Measurements from ENCODE around the gene CFAP45.

The CFAP45 gene

GRCh38 chr1:159843459-159843858 is 56.5 kb downstream of the CFAP45 start:
- no peak for DNase-seq (ENCODE audit: low read depth)
- no peak for TF ChIP-seq CTCF (IDR thresholded peaks at IDR 0.05; ENCODE audit: low read depth, low read length, missing control alignments)
- H3K4me3 ChIP-seq (ENCODE audit: low read depth, low read length): no peak overlapping the region

GRCh38 chr1:159841749-159842148 is 58.2 kb downstream of the CFAP45 start:
- no peak for DNase-seq (ENCODE audit: low read depth)
- no peak overlapping the region for H3K4me3 ChIP-seq (ENCODE audit: low read depth, low read length)
- TF ChIP-seq CTCF (IDR thresholded peaks at IDR 0.05; ENCODE audit: low read depth, low read length, missing control alignments): no peak

GRCh38 chr1:159839116-159839849 is 60.7 kb downstream of the CFAP45 start:
- DNase-seq (ENCODE audit: low read depth): peak; percentile 47
- TF ChIP-seq CTCF (IDR thresholded peaks at IDR 0.05; ENCODE audit: low read depth, low read length, missing control alignments): no peak

GRCh38 chr1:159838715-159839114 is 61.2 kb downstream of the CFAP45 start:
- TF ChIP-seq CTCF (IDR thresholded peaks at IDR 0.05; ENCODE audit: low read depth, low read length, missing control alignments): no peak
- peak; percentile 38 for DNase-seq (ENCODE audit: low read depth)

More at GRCh38 chr1:159839116-159839849, 60.7 kb downstream of the CFAP45 start:
- no peak overlapping the region for H3K4me3 ChIP-seq (ENCODE audit: low read depth, low read length)

GRCh38 chr1:159835862-159836525 is 64.0 kb downstream of the CFAP45 start:
- no peak for TF ChIP-seq CTCF (IDR thresholded peaks at IDR 0.05; ENCODE audit: low read depth, low read length, missing control alignments)
- H3K4me3 ChIP-seq (ENCODE audit: low read depth, low read length): no peak overlapping the region
- no peak for DNase-seq (ENCODE audit: low read depth)

More at GRCh38 chr1:159838715-159839114, 61.2 kb downstream of the CFAP45 start:
- no peak overlapping the region for H3K4me3 ChIP-seq (ENCODE audit: low read depth, low read length)

- no peak overlapping the region for H3K4me3 ChIP-seq (ENCODE audit: low read depth, low read length)
- no peak for DNase-seq (ENCODE audit: low read depth)
- no peak for TF ChIP-seq CTCF (IDR thresholded peaks at IDR 0.05; ENCODE audit: low read depth, low read length, missing control alignments)
Observed at GRCh38 chr1:159835356-159835755, 64.6 kb downstream of the CFAP45 start.

Measured in GM12864 (cell line).